ENCODE data around the gene KIFBP.

- TF ChIP-seq CTCF (IDR thresholded peaks at IDR 0.05) (no peak), POLR2A (IDR thresholded peaks at IDR 0.05) (no peak), EP300 (IDR thresholded peaks at IDR 0.05; ENCODE audit: low read depth) (no peak)
Measured at GRCh38 chr10:69047111-69047832, 58.7 kb downstream of the KIFBP start.

Measured in transverse colon (tissue), 3 donors.